ENCODE results near the gene GPR84.

GRCh38 chr12:54368709-54369596 is 4.7 kb upstream of the GPR84 start:
- no peak for TF ChIP-seq GATA2 (IDR thresholded peaks at IDR 0.05; ENCODE audit: low read depth, low read length)
- TF ChIP-seq GATA3 (IDR thresholded peaks at IDR 0.05; ENCODE audit: low read depth, low read length) = no peak

Data from SH-SY5Y (cell line).